DND-41 (cell line): ENCODE results near the gene MTFR1L.

Experiments
- ATAC-seq: fragments of 200-7000 bp; cut with Tn5 transposase; 3 replicates; pipeline ENCODE4 v1.9.1; 2021; ENCODE audit warnings: low read depth; ENCODE audit not compliant: insufficient read depth
- DNase-seq: peaks from one replicate; pipeline ENCODE4 v3.0.0-alpha.2; 2020
- H2AFZ ChIP-seq: 2 replicates; pipeline ENCODE4 v1.6.0; 2012; ENCODE audit warnings: low read depth, low read length
- H3K27ac ChIP-seq: 2 replicates; pipeline ENCODE4 v1.5.1; 2012; ENCODE audit warnings: low read length, inconsistent platforms
- H3K27me3 ChIP-seq: fragments of 200-600 bp; sonication (generic); 2 replicates; pipeline ENCODE4 v1.6.0; 2012; ENCODE audit warnings: low read length, mild to moderate bottlenecking, inconsistent platforms; ENCODE audit not compliant: insufficient read depth, poor library complexity
- H3K36me3 ChIP-seq: 2 replicates; pipeline ENCODE4 v1.5.1; 2012; ENCODE audit warnings: low read length, inconsistent platforms; ENCODE audit not compliant: insufficient read depth
- H3K4me1 ChIP-seq: 2 replicates; pipeline ENCODE4 v1.5.1; 2012; ENCODE audit warnings: mild to moderate bottlenecking, low read length; ENCODE audit not compliant: insufficient read depth
- H3K4me2 ChIP-seq: 2 replicates; pipeline ENCODE4 v1.6.0; 2012; ENCODE audit warnings: mild to moderate bottlenecking, moderate library complexity, low read length, inconsistent platforms; ENCODE audit not compliant: insufficient read depth
- H3K4me3 ChIP-seq, 2 experiments: fragments of 200-600 bp in 1 of 2; shearing (Covaris generic) in 1 of 2; 2 replicates each; pipeline ENCODE4 v1.5.1; 2012 to 2016; ENCODE audit warnings: inconsistent platforms in 2 of 2, low read length in 2 of 2, mild to moderate bottlenecking in 2 of 2, low read depth in 1 of 2, moderate library complexity in 1 of 2
- H3K79me2 ChIP-seq: 2 replicates; pipeline ENCODE4 v1.6.0; 2012; ENCODE audit warnings: low read length, inconsistent platforms; ENCODE audit not compliant: insufficient read depth
- H3K9ac ChIP-seq: 2 replicates; pipeline ENCODE4 v1.6.0; 2012; ENCODE audit warnings: low read depth, mild to moderate bottlenecking, inconsistent platforms, low read length, moderate library complexity
- H3K9me3 ChIP-seq: 2 replicates; pipeline ENCODE4 v1.5.1; 2012; ENCODE audit warnings: low read length, moderate library complexity, mild to moderate bottlenecking, inconsistent platforms; ENCODE audit not compliant: insufficient read depth, severe bottlenecking
- H4K20me1 ChIP-seq: 2 replicates; pipeline ENCODE4 v1.6.0; 2012; ENCODE audit warnings: low read length; ENCODE audit not compliant: insufficient read depth
- CTCF ChIP-seq: IDR thresholded peaks from 2 replicates; pipeline ENCODE4 v1.5.1; 2012; ENCODE audit warnings: borderline replicate concordance, low read length, moderate library complexity, mild to moderate bottlenecking; ENCODE audit not compliant: poor library complexity, severe bottlenecking; ENCODE audit errors: extremely low read depth
- EZH2 ChIP-seq: IDR thresholded peaks from 3 replicates; pipeline ENCODE4 v1.6.1; 2012; ENCODE audit warnings: borderline replicate concordance, low read depth, mild to moderate bottlenecking, moderate library complexity, low read length, inconsistent platforms; ENCODE audit not compliant: severe bottlenecking

Gene MTFR1L

GRCh38 chr1:25792115-25792514, 27.6 kb upstream of the MTFR1L start:
- Histone ChIP-seq H3K79me2 (no peaks in the 10 kb centered on the region), H3K4me2 (no peak overlapping the region), H3K4me3 (no peak overlapping the region), H3K9ac (no peak overlapping the region), H3K9me3 (no peaks in the 10 kb centered on the region), H3K27ac (no peak overlapping the region), H4K20me1 (peaks cover 12% of the 10 kb centered on the region), H3K4me1 (peaks cover 8% of the 10 kb centered on the region), H3K36me3 (no peaks in the 10 kb centered on the region), H2AFZ (no peak overlapping the region), H3K27me3 (peaks cover 26% of the 10 kb centered on the region)
- TF ChIP-seq CTCF (no peak), EZH2 (no peak)
- ATAC-seq: no peak
- DNase-seq: no peak

GRCh38 chr1:25793585-25794170, 26.1 kb upstream of the MTFR1L start:
- H3K4me3 ChIP-seq: no peak overlapping the region
- no peak overlapping the region for H3K27ac ChIP-seq
- peaks cover 13% of the 10 kb centered on the region for H3K4me1 ChIP-seq
- peaks cover 18% of the 10 kb centered on the region for H3K27me3 ChIP-seq
- H3K36me3 ChIP-seq: no peaks in the 10 kb centered on the region
- peaks cover 9% of the 10 kb centered on the region for H4K20me1 ChIP-seq
- H2AFZ ChIP-seq: no peak overlapping the region
- TF ChIP-seq EZH2: no peak
- TF ChIP-seq CTCF: no peak
- DNase-seq: no peak
- H3K9me3 ChIP-seq: no peaks in the 10 kb centered on the region
- no peak for ATAC-seq
- no peak overlapping the region for H3K9ac ChIP-seq
- H3K79me2 ChIP-seq: no peaks in the 10 kb centered on the region
- H3K4me2 ChIP-seq: no peak overlapping the region

GRCh38 chr1:25794325-25794724, 25.4 kb upstream of the MTFR1L start:
- no peak for ATAC-seq
- Histone ChIP-seq H3K36me3 (no peaks in the 10 kb centered on the region), H3K9me3 (no peaks in the 10 kb centered on the region), H3K27me3 (peaks cover 21% of the 10 kb centered on the region), H3K79me2 (no peaks in the 10 kb centered on the region), H3K4me1 (peaks cover 15% of the 10 kb centered on the region), H3K9ac (no peak overlapping the region), H4K20me1 (peaks cover 6% of the 10 kb centered on the region), H3K27ac (no peak overlapping the region), H3K4me3 (no peak overlapping the region), H3K4me2 (no peak overlapping the region), H2AFZ (no peak overlapping the region)
- DNase-seq: no peak
- TF ChIP-seq EZH2 (no peak), CTCF (no peak)

DNA sequence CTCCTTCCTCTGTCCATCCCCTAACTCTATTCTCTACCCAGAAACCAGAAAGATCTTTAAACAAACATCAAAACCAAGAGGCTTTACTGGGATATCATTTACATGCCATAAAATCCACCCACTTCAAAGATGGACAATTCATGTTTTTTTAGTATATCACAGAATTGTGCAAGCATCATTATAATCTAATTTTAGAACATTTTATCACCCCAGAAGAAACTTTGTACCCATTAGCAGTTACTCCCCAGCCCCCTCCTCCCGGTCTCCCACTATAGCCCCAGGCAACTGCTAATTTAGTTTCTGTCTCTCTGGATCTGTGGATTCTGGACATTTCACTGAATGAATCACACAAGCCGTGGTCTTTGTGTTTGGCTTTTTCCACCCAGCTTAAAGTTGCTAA, 24.5 kb upstream of the MTFR1L start:
- Histone ChIP-seq H3K79me2 (no peaks in the 10 kb centered on the region), H3K9me3 (no peaks in the 10 kb centered on the region), H3K27me3 (peaks cover 23% of the 10 kb centered on the region), H3K27ac (no peak overlapping the region), H4K20me1 (peaks cover 5% of the 10 kb centered on the region; the same call in 1 of the 2 replicates), H3K36me3 (no peaks in the 10 kb centered on the region), H2AFZ (no peak overlapping the region), H3K4me1 (peaks cover 20% of the 10 kb centered on the region), H3K4me2 (no peak overlapping the region), H3K4me3 (no peak overlapping the region), H3K9ac (no peak overlapping the region)
- DNase-seq (no peak), ATAC-seq (no peak)
- no peak for TF ChIP-seq EZH2
- no peak for TF ChIP-seq CTCF
